Activated CD4-positive, alpha-beta T cell treated with anti-CD3 and anti-CD28 coated beads for 24 hours (primary cell): ENCODE data around the gene EIF5A.
"Not testable (repeated sequence)": the region's sequence is repeated elsewhere in the genome, so short reads cannot be mapped to it uniquely, and the experiment has no call there.

Source experiments
- DNase-seq, 2 donors: peaks; one replicate each; pipeline ENCODE4 v3.0.0-alpha.2; 2020; ENCODE audit warnings: low read depth in 2 of 2

The EIF5A gene

GRCh38 chr17:7329997-7330637 lies 22.7 kb downstream of the EIF5A start:
- peak; percentile 69 to 75 for DNase-seq

GRCh38 chr17:7330638-7331015 lies 23.2 kb downstream of the EIF5A start:
- DNase-seq = no peak

GRCh38 chr17:7332111-7332510 lies 24.7 kb downstream of the EIF5A start:
- DNase-seq = no peak

GRCh38 chr17:7332600-7333069 lies 25.2 kb downstream of the EIF5A start:
- not testable (repeated sequence) for DNase-seq

- DNase-seq = no peak
These were observed 27.6 kb downstream of the EIF5A start for GRCh38 chr17:7334938-7335538.

- DNase-seq = not testable (repeated sequence)
These were observed 28.3 kb downstream of the EIF5A start for GRCh38 chr17:7335765-7336164.

GRCh38 chr17:7336240-7337175 lies 29.1 kb downstream of the EIF5A start, which contains the start of gene ACAP1:
Gene ACAP1, plus strand, starts transcription at chr17:7336529. Its CDS starts 206 bp downstream, at chr17:7336735.
- DNase-seq = peak; percentile 84 to 89

- not testable (repeated sequence) for DNase-seq
These were observed 30.2 kb downstream of the EIF5A start for GRCh38 chr17:7337600-7337999.

- no peak for DNase-seq
These were observed 32.8 kb downstream of the EIF5A start for GRCh38 chr17:7340179-7340578.

- no peak for DNase-seq
These were observed 34.4 kb downstream of the EIF5A start for GRCh38 chr17:7341842-7342241.

- no peak for DNase-seq
These were observed 35.8 kb downstream of the EIF5A start for GRCh38 chr17:7343250-7343649.

GRCh38 chr17:7346761-7347614 lies 39.6 kb downstream of the EIF5A start:
- DNase-seq = no peak

- no peak for DNase-seq
These were observed 40.4 kb downstream of the EIF5A start for GRCh38 chr17:7347630-7348477.

GRCh38 chr17:7348478-7349242 lies 41.2 kb downstream of the EIF5A start:
- DNase-seq = no peak

- DNase-seq = peak; percentile 39 to 68
These were observed 44.5 kb downstream of the EIF5A start, which contains the start of gene KCTD11 for GRCh38 chr17:7351665-7352502. Gene KCTD11, plus strand, starts transcription at chr17:7352162.

GRCh38 chr17:7352503-7352889 lies 45.1 kb downstream of the EIF5A start:
- no peak for DNase-seq

- no peak for DNase-seq
These were observed 45.6 kb downstream of the EIF5A start for GRCh38 chr17:7352910-7353635.

- DNase-seq = no peak
These were observed 46.9 kb downstream of the EIF5A start for GRCh38 chr17:7354262-7354843.
